ENCODE results near the gene CHCHD10.

CHCHD10 gene

GRCh38 chr22:23786752-23787599 is 19.2 kb upstream of the CHCHD10 start, which contains the start of gene SMARCB1:
Gene SMARCB1 (plus strand): TSS chr22:23786966. CDS start chr22:23787170, 204 bp downstream.
- peak; percentile 96 for DNase-seq (ENCODE audit: low spot score)
- TF ChIP-seq CTCF (IDR thresholded peaks at IDR 0.05; ENCODE audit: extremely low read depth, missing control alignments): no peak

GRCh38 chr22:23786261-23786710 is 18.5 kb upstream of the CHCHD10 start:
- DNase-seq (ENCODE audit: low spot score): no peak
- no peak for TF ChIP-seq CTCF (IDR thresholded peaks at IDR 0.05; ENCODE audit: extremely low read depth, missing control alignments)

- DNase-seq (ENCODE audit: low spot score): no peak
- TF ChIP-seq CTCF (IDR thresholded peaks at IDR 0.05; ENCODE audit: extremely low read depth, missing control alignments): no peak
Observed at GRCh38 chr22:23784215-23784732, 16.5 kb upstream of the CHCHD10 start.

- no peak for DNase-seq (ENCODE audit: low spot score)
- TF ChIP-seq CTCF (IDR thresholded peaks at IDR 0.05; ENCODE audit: extremely low read depth, missing control alignments): no peak
Observed at GRCh38 chr22:23783265-23784150, 15.7 kb upstream of the CHCHD10 start.

GRCh38 chr22:23782703-23783102 is 14.9 kb upstream of the CHCHD10 start:
- TF ChIP-seq CTCF (IDR thresholded peaks at IDR 0.05; ENCODE audit: extremely low read depth, missing control alignments): no peak
- no peak for DNase-seq (ENCODE audit: low spot score)

GRCh38 chr22:23782252-23782651 is 14.5 kb upstream of the CHCHD10 start:
- no peak for TF ChIP-seq CTCF (IDR thresholded peaks at IDR 0.05; ENCODE audit: extremely low read depth, missing control alignments)

More at GRCh38 chr22:23782252-23782651, 14.5 kb upstream of the CHCHD10 start:
- no peak for DNase-seq (ENCODE audit: low spot score)
